Skin epidermis (tissue), 12 donors: ENCODE data around the gene PBOV1.

Experiments used
- H3K27ac ChIP-seq, 21 experiments: fragments of 200-600 bp; sonication (generic) in 11 of 21; one replicate each; pipeline ENCODE4 v1.5.0; 2020; ENCODE audit warnings: mild to moderate bottlenecking in 3 of 21, inconsistent platforms in 2 of 21, moderate library complexity in 2 of 21
- H3K4me3 ChIP-seq, 7 experiments: fragments of 200-600 bp; sonication (generic) in 2 of 7; one replicate each; pipeline ENCODE4 v1.5.0; 2020; ENCODE audit warnings: inconsistent platforms in 2 of 7, mild to moderate bottlenecking in 2 of 7, moderate library complexity in 1 of 7

PBOV1 gene

GRCh38 chr6:138240476-138241245 is 22.4 kb upstream of the PBOV1 start:
- Histone ChIP-seq H3K27ac (no peak overlapping the region), H3K4me3 (no peak overlapping the region)

GRCh38 chr6:138239774-138240173 is 21.5 kb upstream of the PBOV1 start:
- H3K27ac ChIP-seq: no peak overlapping the region

GRCh38 chr6:138238368-138238767 is 20.1 kb upstream of the PBOV1 start:
- H3K4me3 ChIP-seq: no peak overlapping the region

More at GRCh38 chr6:138239774-138240173, 21.5 kb upstream of the PBOV1 start:
- no peak overlapping the region for H3K4me3 ChIP-seq

GRCh38 chr6:138237463-138237862 is 19.2 kb upstream of the PBOV1 start:
- no peak overlapping the region for H3K4me3 ChIP-seq

More at GRCh38 chr6:138238368-138238767, 20.1 kb upstream of the PBOV1 start:
- no peak overlapping the region for H3K27ac ChIP-seq

GRCh38 chr6:138235693-138236092 is 17.4 kb upstream of the PBOV1 start:
- Histone ChIP-seq H3K4me3 (no peak overlapping the region), H3K27ac (no peak overlapping the region)

More at GRCh38 chr6:138237463-138237862, 19.2 kb upstream of the PBOV1 start:
- no peak overlapping the region for H3K27ac ChIP-seq

GRCh38 chr6:138235205-138235604 is 16.9 kb upstream of the PBOV1 start:
- Histone ChIP-seq H3K27ac (no peak overlapping the region), H3K4me3 (no peak overlapping the region)

- no peak overlapping the region for H3K27ac ChIP-seq
- H3K4me3 ChIP-seq: no peak overlapping the region
Observed at GRCh38 chr6:138234363-138234762, 16.1 kb upstream of the PBOV1 start.

- Histone ChIP-seq H3K4me3 (no peak overlapping the region), H3K27ac (no peak overlapping the region)
Observed at GRCh38 chr6:138231381-138231886, 13.1 kb upstream of the PBOV1 start.

GRCh38 chr6:138230759-138231380 is 12.6 kb upstream of the PBOV1 start:
- H3K27ac ChIP-seq: no peak overlapping the region
- no peak overlapping the region for H3K4me3 ChIP-seq

- Histone ChIP-seq H3K4me3 (no peak overlapping the region), H3K27ac (no peak overlapping the region)
Observed at GRCh38 chr6:138230221-138230620, 11.9 kb upstream of the PBOV1 start.

- no peak overlapping the region for H3K4me3 ChIP-seq
- no peak overlapping the region for H3K27ac ChIP-seq
Observed at GRCh38 chr6:138229663-138230179, 11.4 kb upstream of the PBOV1 start.

GRCh38 chr6:138229072-138229471 is 10.8 kb upstream of the PBOV1 start:
- Histone ChIP-seq H3K27ac (no peak overlapping the region), H3K4me3 (no peak overlapping the region)

GRCh38 chr6:138227316-138227781 is 9.1 kb upstream of the PBOV1 start:
- Histone ChIP-seq H3K27ac (no peak overlapping the region), H3K4me3 (no peak overlapping the region)

GRCh38 chr6:138226700-138227315 is 8.5 kb upstream of the PBOV1 start:
- Histone ChIP-seq H3K27ac (peak overlapping the region in 2 of 21 experiments; percentile 30 to 42), H3K4me3 (no peak overlapping the region)

GRCh38 chr6:138225953-138226352 is 7.7 kb upstream of the PBOV1 start:
- H3K4me3 ChIP-seq: no peak overlapping the region
- peak overlapping the region in 2 of 21 experiments; percentile 30 for H3K27ac ChIP-seq

- no peak overlapping the region for H3K27ac ChIP-seq
Observed at GRCh38 chr6:138222901-138223546, 4.7 kb upstream of the PBOV1 start.

GRCh38 chr6:138219901-138220300 is 1.6 kb upstream of the PBOV1 start:
- Histone ChIP-seq H3K4me3 (no peak overlapping the region), H3K27ac (no peak overlapping the region)

More at GRCh38 chr6:138222901-138223546, 4.7 kb upstream of the PBOV1 start:
- no peak overlapping the region for H3K4me3 ChIP-seq

GRCh38 chr6:138219398-138219797 is 1.1 kb upstream of the PBOV1 start:
- Histone ChIP-seq H3K4me3 (no peak overlapping the region), H3K27ac (no peak overlapping the region)

GRCh38 chr6:138215093-138215782 is 3.1 kb downstream of the PBOV1 start:
- Histone ChIP-seq H3K27ac (no peak overlapping the region), H3K4me3 (no peak overlapping the region)
